HepG2 (cell line): ENCODE data around the gene CHST14. TPM values are rescaled to one million over a fixed set of nuclear protein-coding genes. Genes with fewer than 3 reads are reported as not detected.
A peak's percentile ranks its signal among the peaks of the same experiment; 100 is the strongest.

Source experiments
- AGO1 ChIP-seq: fragments of 200-400 bp; formaldehyde crosslinking; IDR thresholded peaks from 2 replicates; pipeline ENCODE4 v1.6.1; 2017; ENCODE audit warnings: mild to moderate bottlenecking, low read depth, low read length, moderate library complexity; ENCODE audit not compliant: poor library complexity, severe bottlenecking
- CBX1 ChIP-seq: IDR thresholded peaks from one replicate; pipeline ENCODE4 v1.6.1; 2016; ENCODE audit warnings: antibody characterized with exemption, low read depth
- CREB1 ChIP-seq, 2 experiments: fragments of 450-650 bp in 1 of 2; IDR thresholded peaks; 2 replicates each; pipeline ENCODE4 v1.6.1; 2016 to 2017; ENCODE audit warnings: control low read depth in 1 of 2, mild to moderate bottlenecking in 1 of 2, missing compliant biosample characterization in 1 of 2, missing genetic modification characterization in 1 of 2
- ETS1 ChIP-seq: sonication (generic); formaldehyde crosslinking; IDR thresholded peaks from 2 replicates; pipeline ENCODE4 v1.4.0; 2020; ENCODE audit warnings: missing genetic modification reagents
- FOSL1 ChIP-seq: sonication (generic); formaldehyde crosslinking; IDR thresholded peaks from 2 replicates; pipeline ENCODE4 v1.9.0; 2021; ENCODE audit warnings: missing genetic modification reagents, borderline replicate concordance
- HCFC1 ChIP-seq: fragments of 150-350 bp; IDR thresholded peaks from 2 replicates; pipeline ENCODE4 v1.6.1; 2014; ENCODE audit warnings: low read depth, low read length
- HNF4G ChIP-seq, 2 experiments: sonication (generic) in 1 of 2; formaldehyde crosslinking in 1 of 2; IDR thresholded peaks; 2 replicates each; pipeline versions ENCODE4 v1.4.0 to v1.6.1; 2011 to 2020; ENCODE audit warnings: borderline replicate concordance in 2 of 2, low read depth in 2 of 2, mild to moderate bottlenecking in 2 of 2, low read length in 1 of 2, missing genetic modification reagents in 1 of 2, moderate library complexity in 1 of 2
- HOMEZ ChIP-seq: IDR thresholded peaks from 2 replicates; pipeline ENCODE4 v1.6.1; 2016; ENCODE audit warnings: low read depth
- HOXA7 ChIP-seq: sonication (generic); formaldehyde crosslinking; IDR thresholded peaks from 2 replicates; pipeline ENCODE4 v1.8.1; 2022; ENCODE audit warnings: mild to moderate bottlenecking, missing genetic modification reagents, moderate library complexity
- KLF9 ChIP-seq: IDR thresholded peaks from 2 replicates; pipeline ENCODE4 v1.6.1; 2016; ENCODE audit warnings: low read depth
- NFE2 ChIP-seq: sonication (generic); formaldehyde crosslinking; IDR thresholded peaks from 2 replicates; pipeline ENCODE4 v1.4.0; 2020; ENCODE audit warnings: missing genetic modification reagents
- PCBP2 ChIP-seq: fragments of 200-400 bp; formaldehyde crosslinking; optimal IDR thresholded peaks from 2 replicates; pipeline ENCODE3; 2018; ENCODE audit warnings: low read length, low read depth; ENCODE audit not compliant: poor library complexity, severe bottlenecking
- PTBP1 ChIP-seq: fragments of 200-400 bp; formaldehyde crosslinking; IDR thresholded peaks from 2 replicates; pipeline ENCODE4 v1.6.1; 2018; ENCODE audit warnings: low read length, low read depth; ENCODE audit not compliant: poor library complexity, severe bottlenecking
- RBFOX2 ChIP-seq: fragments of 200-400 bp; formaldehyde crosslinking; IDR thresholded peaks from 2 replicates; pipeline ENCODE4 v1.6.1; 2017; ENCODE audit warnings: low read depth, mild to moderate bottlenecking, low read length
- TEAD3 ChIP-seq: optimal IDR thresholded peaks from 2 replicates; pipeline ENCODE3; 2016; ENCODE audit warnings: borderline replicate concordance
- ZBTB21 ChIP-seq: sonication (generic); formaldehyde crosslinking; IDR thresholded peaks from 2 replicates; pipeline ENCODE4 v1.4.0; 2020; ENCODE audit warnings: missing genetic modification reagents
- ZFP41 ChIP-seq: sonication (generic); formaldehyde crosslinking; IDR thresholded peaks from 2 replicates; pipeline ENCODE4 v1.4.0; 2020; ENCODE audit warnings: mild to moderate bottlenecking, missing genetic modification reagents, borderline replicate concordance
- ZNF143 ChIP-seq: sonication (generic); formaldehyde crosslinking; IDR thresholded peaks from 2 replicates; pipeline ENCODE4 v1.4.0; 2020; ENCODE audit warnings: missing genetic modification reagents
- ZNF280B ChIP-seq: sonication (generic); formaldehyde crosslinking; IDR thresholded peaks from 2 replicates; pipeline ENCODE4 v1.5.0; 2020; ENCODE audit warnings: missing genetic modification reagents, mild to moderate bottlenecking, borderline replicate concordance
- ZNF329 ChIP-seq: sonication (generic); formaldehyde crosslinking; IDR thresholded peaks from 2 replicates; pipeline ENCODE4 v1.9.0; 2021; ENCODE audit warnings: low read depth, mild to moderate bottlenecking, missing genetic modification reagents
- ZNF567 ChIP-seq: sonication (generic); formaldehyde crosslinking; IDR thresholded peaks from 2 replicates; pipeline ENCODE4 v1.8.1; 2023; ENCODE audit warnings: mild to moderate bottlenecking, missing genetic modification reagents, borderline replicate concordance
- ZNF841 ChIP-seq: sonication (generic); formaldehyde crosslinking; IDR thresholded peaks from 2 replicates; pipeline ENCODE4 v1.8.1; 2023; ENCODE audit warnings: missing genetic modification reagents, borderline replicate concordance
- ZUFSP ChIP-seq: sonication (generic); formaldehyde crosslinking; IDR thresholded peaks from 2 replicates; pipeline ENCODE4 v1.9.0; 2021; ENCODE audit warnings: missing genetic modification reagents, mild to moderate bottlenecking, borderline replicate concordance
- polyA plus RNA-seq, 8 experiments: library from polyadenylated mRNA; depleted of rRNA in 3 of 8; stranded (reverse) in 7 of 8; unstranded in 1 of 8; fragments of >200 nt; fragmentation: Illumina TruSeq in 4 of 8; extraction: Trizol in 4 of 8; gene quantifications; 2 replicates each; pipeline versions ENCODE4 v1.2.1 to v1.2.3, GENCODE V29; 2011 to 2016; ENCODE audit warnings: low read depth in 4 of 8, missing spikeins in 1 of 8, mixed read lengths in 1 of 8; ENCODE audit not compliant: insufficient read depth in 1 of 8
- total RNA-seq, 5 experiments: library from RNA; depleted of rRNA; stranded (reverse); fragments of >200 nt; fragmentation: Illumina TruSeq; extraction: Trizol; gene quantifications; 2 replicates each; pipeline ENCODE4 v1.2.3, GENCODE V29; 2016; ENCODE audit warnings: low read depth in 1 of 5

CHST14 gene
- total and polyA plus RNA-seq, 2 of the 13 experiments (the other 11 are each of a cell fraction or from before 2014, with no cell fraction given) = 8.9 to 12.4 TPM

GRCh38 chr15:40441565-40442531 lies 28.9 kb upstream of the CHST14 start (continued):
- TF ChIP-seq ZUFSP (CRISPR knock-in tag) (no peak), CREB1 (IDR thresholded peaks at IDR 0.05) (no peak), CREB1 (CRISPR knock-in tag; IDR thresholded peaks at IDR 0.05) (no peak), ZNF280B (CRISPR knock-in tag) (no peak), ZNF841 (CRISPR knock-in tag) (no peak), PTBP1 (no peak), HOMEZ (CRISPR knock-in tag) (no peak), ZNF143 (no peak), RBFOX2 (peak; percentile 56), KLF9 (CRISPR knock-in tag) (no peak), PCBP2 (no peak), HOXA7 (CRISPR knock-in tag) (no peak), HNF4G (IDR thresholded peaks at IDR 0.05; ENCODE audit: borderline replicate concordance, low read depth, low read length) (peak; percentile 61), HNF4G (CRISPR knock-in tag; IDR thresholded peaks at IDR 0.05; ENCODE audit: borderline replicate concordance, low read depth) (0 out of 2 replicates have a peak, but pooled peaks have one; percentile 27), NFE2 (CRISPR knock-in tag) (no peak), TEAD3 (CRISPR knock-in tag) (no peak), CBX1 (no peak), ZNF329 (CRISPR knock-in tag) (no peak), FOSL1 (no peak), ETS1 (CRISPR knock-in tag) (no peak), HCFC1 (no peak), ZNF567 (CRISPR knock-in tag) (no peak), ZBTB21 (no peak), ZFP41 (CRISPR knock-in tag) (no peak), AGO1 (no peak)
